Left ventricle myocardium inferior (tissue), 1 donor: ENCODE results near the gene C11orf86. TPM values are rescaled to one million over a fixed set of nuclear protein-coding genes. Genes with fewer than 3 reads are reported as not detected.

ENCODE experiments used
- DNase-seq: peaks from one replicate; pipeline ENCODE4 v3.0.0-alpha.2; 2020
- H3K27ac ChIP-seq: fragments of 200-600 bp; replicated peaks from 2 replicates; pipeline ENCODE4 v1.8.0; 2021
- H3K27me3 ChIP-seq: fragments of 200-600 bp; 2 replicates; pipeline ENCODE4 v1.8.0; 2021; ENCODE audit warnings: low read depth
- H3K36me3 ChIP-seq: fragments of 200-600 bp; 2 replicates; pipeline ENCODE4 v1.8.0; 2021
- H3K4me1 ChIP-seq: fragments of 200-600 bp; 2 replicates; pipeline ENCODE4 v1.8.0; 2021
- H3K4me3 ChIP-seq: fragments of 200-600 bp; 2 replicates; pipeline ENCODE4 v1.8.0; 2021; ENCODE audit warnings: mild to moderate bottlenecking, moderate library complexity
- H3K9me3 ChIP-seq: fragments of 200-600 bp; replicated peaks from 2 replicates; pipeline ENCODE4 v1.8.0; 2021
- CTCF ChIP-seq: fragments of 200-600 bp; IDR thresholded peaks from 2 replicates; pipeline ENCODE4 v1.8.0; 2021; ENCODE audit warnings: antibody characterized with exemption, mild to moderate bottlenecking, borderline replicate concordance
- intact Hi-C: fragments of 100-400 bp; cut with micrococcal nuclease; formaldehyde crosslinking; loops from one replicate; pipeline ENCODE4 v1.11.0; 2022
- total RNA-seq: library from RNA; stranded (reverse); fragmentation: NEBNext Ultra II Directional; extraction: Animal tissue kit (Norgen Biotek cat#: 25700); gene quantifications from one replicate; pipeline ENCODE4 v1.2.1, GENCODE V29; 2021
- donor health status: DM: no; HTN: yes; CAD: no; lungs with severe emphysema.

Gene C11orf86
- total RNA-seq, 1 donor from 2014 or later = not detected

DNA sequence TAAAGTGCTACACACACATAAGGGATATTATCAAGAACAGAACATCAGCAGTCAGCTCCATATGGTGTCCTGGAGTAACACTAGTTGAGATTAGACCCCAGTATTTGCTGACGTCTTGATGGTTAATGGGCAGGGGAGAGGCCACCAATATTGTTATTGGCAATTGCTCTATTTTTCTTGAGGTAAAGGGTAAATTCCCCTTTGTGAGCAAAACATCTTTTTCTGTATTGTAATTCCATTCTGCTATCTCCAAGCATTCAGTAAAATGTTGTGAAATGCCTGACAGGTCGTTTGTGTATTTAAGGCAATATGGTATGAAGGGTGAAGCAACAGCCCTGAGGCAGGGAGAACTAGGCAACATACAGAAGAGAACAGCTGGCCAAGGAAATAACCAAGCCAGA, 38.8 kb upstream of the C11orf86 start:
- Histone ChIP-seq H3K27me3 (no peaks in the 10 kb centered on the region), H3K27ac (no peak overlapping the region), H3K4me1 (no peaks in the 10 kb centered on the region), H3K9me3 (no peaks in the 10 kb centered on the region), H3K36me3 (no peaks in the 10 kb centered on the region), H3K4me3 (no peak overlapping the region)
- DNase-seq = no peak
- TF ChIP-seq CTCF = no peak
- intact Hi-C loops = no loop called here

GRCh38 chr11:66937193-66937733, 37.8 kb upstream of the C11orf86 start:
- TF ChIP-seq CTCF = no peak
- H3K27ac ChIP-seq = no peak overlapping the region
- H3K9me3 ChIP-seq = no peaks in the 10 kb centered on the region
- no peaks in the 10 kb centered on the region for H3K4me1 ChIP-seq
- intact Hi-C loops = no loop called here
- no peak overlapping the region for H3K4me3 ChIP-seq
- H3K36me3 ChIP-seq = no peaks in the 10 kb centered on the region
- H3K27me3 ChIP-seq = no peaks in the 10 kb centered on the region
- DNase-seq = no peak

DNA sequence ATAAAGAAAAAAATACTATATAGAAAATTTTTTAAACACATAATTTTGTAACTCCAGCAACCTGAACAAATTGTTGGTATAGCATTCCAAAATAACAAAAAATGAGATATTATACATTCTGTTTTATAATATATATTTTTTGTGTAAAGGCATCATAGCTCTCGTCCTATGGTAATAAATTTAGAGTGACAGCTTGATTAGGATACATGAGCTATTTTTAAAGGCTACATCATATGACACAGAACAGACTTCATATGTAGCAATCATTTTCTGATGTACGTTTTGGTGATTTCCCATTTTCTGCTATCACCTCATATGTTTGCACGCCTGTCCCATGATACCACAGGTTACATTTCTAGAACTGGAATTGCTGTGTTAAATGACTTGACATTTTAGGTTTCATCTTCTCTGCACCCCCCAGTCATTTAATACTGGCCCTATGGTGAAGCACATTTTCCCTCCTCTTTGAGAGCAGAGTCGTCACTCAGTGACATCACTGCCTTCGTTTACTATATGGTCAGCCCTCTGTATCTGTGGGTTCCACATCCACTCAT, 36.4 kb upstream of the C11orf86 start:
- Histone ChIP-seq H3K4me3 (no peak overlapping the region), H3K9me3 (no peaks in the 10 kb centered on the region), H3K4me1 (no peaks in the 10 kb centered on the region), H3K27me3 (no peaks in the 10 kb centered on the region), H3K27ac (no peak overlapping the region), H3K36me3 (no peaks in the 10 kb centered on the region)
- TF ChIP-seq CTCF = no peak
- intact Hi-C loops = no loop called here
- no peak for DNase-seq

DNA sequence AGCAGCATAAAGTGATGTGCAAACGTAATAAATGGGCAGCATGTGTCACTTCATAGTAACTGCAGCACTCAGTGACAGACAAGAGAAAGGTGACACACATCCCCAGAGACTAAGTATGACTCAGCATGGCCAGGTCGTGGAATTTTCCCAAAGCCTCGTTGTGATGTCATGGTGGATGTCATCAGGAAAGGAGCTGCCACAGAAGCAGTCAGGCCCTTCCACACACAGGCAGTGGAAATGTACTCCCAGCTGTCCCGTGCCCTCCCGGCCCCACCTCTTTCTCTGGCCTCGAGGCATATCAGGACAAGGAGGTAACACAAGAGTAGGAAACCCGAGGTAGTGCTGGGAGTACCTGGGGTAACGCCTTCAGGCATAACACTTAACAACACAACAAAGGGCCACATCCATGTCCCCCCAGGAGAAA, 25.0 kb upstream of the C11orf86 start:
- no peak overlapping the region for H3K4me3 ChIP-seq
- no peaks in the 10 kb centered on the region for H3K9me3 ChIP-seq
- H3K27me3 ChIP-seq = no peaks in the 10 kb centered on the region
- no peak for DNase-seq
- H3K27ac ChIP-seq = no peak overlapping the region
- H3K4me1 ChIP-seq = no peaks in the 10 kb centered on the region
- no peak for TF ChIP-seq CTCF
- intact Hi-C loops = no loop called here
- no peaks in the 10 kb centered on the region for H3K36me3 ChIP-seq

- Histone ChIP-seq H3K4me3 (no peak overlapping the region), H3K27ac (no peak overlapping the region), H3K36me3 (no peaks in the 10 kb centered on the region), H3K27me3 (no peaks in the 10 kb centered on the region), H3K9me3 (no peaks in the 10 kb centered on the region), H3K4me1 (no peaks in the 10 kb centered on the region)
- DNase-seq = no peak
- TF ChIP-seq CTCF = no peak
- intact Hi-C loops = no loop called here
These were observed 24.0 kb upstream of the C11orf86 start for GRCh38 chr11:66951135-66951534.
